ENCODE measurements around the gene SIGMAR1.

The SIGMAR1 gene

GRCh38 chr9:34585946-34586669 is 51.5 kb downstream of the SIGMAR1 start:
- H3K4me1 ChIP-seq (ENCODE audit: control insufficient read depth in 5 of 5, insufficient read depth in 5 of 5, low read length in 5 of 5), result peaks cover 4 to 71% (median 58%) of the 10 kb centered on the region in 5 donors
- no peak overlapping the region for H3K9ac ChIP-seq (ENCODE audit: low read length in 5 of 5)
- no peaks in the 10 kb centered on the region for H3K9me3 ChIP-seq (ENCODE audit: control insufficient read depth in 5 of 5, low read length in 5 of 5)
- no peak overlapping the region for H3K27ac ChIP-seq (ENCODE audit: low read depth, low read length)
- H3K36me3 ChIP-seq (ENCODE audit: control insufficient read depth in 5 of 5, insufficient read depth in 5 of 5, low read length in 5 of 5), result no peaks in the 10 kb centered on the region
- peaks cover 0 to 21% (median 19%) of the 10 kb centered on the region in 5 donors for H3K27me3 ChIP-seq (ENCODE audit: control insufficient read depth in 5 of 5, insufficient read depth in 4 of 5, low read length in 5 of 5)
- H3K4me3 ChIP-seq (ENCODE audit: low read depth in 1 of 5, low read length in 5 of 5), result no peak overlapping the region

- peaks cover 0 to 23% (median 19%) of the 10 kb centered on the region in 5 donors for H3K27me3 ChIP-seq (ENCODE audit: control insufficient read depth in 5 of 5, insufficient read depth in 4 of 5, low read length in 5 of 5)
- H3K9ac ChIP-seq (ENCODE audit: low read length in 5 of 5), result no peak overlapping the region
- no peaks in the 10 kb centered on the region for H3K9me3 ChIP-seq (ENCODE audit: control insufficient read depth in 5 of 5, low read length in 5 of 5)
- peaks cover 4 to 60% (median 46%) of the 10 kb centered on the region in 5 donors for H3K4me1 ChIP-seq (ENCODE audit: control insufficient read depth in 5 of 5, insufficient read depth in 5 of 5, low read length in 5 of 5)
- H3K4me3 ChIP-seq (ENCODE audit: low read depth in 1 of 5, low read length in 5 of 5), result no peak overlapping the region
- no peak overlapping the region for H3K27ac ChIP-seq (ENCODE audit: low read depth, low read length)
- H3K36me3 ChIP-seq (ENCODE audit: control insufficient read depth in 5 of 5, insufficient read depth in 5 of 5, low read length in 5 of 5), result peaks cover 0 to 5% (median 2%) of the 10 kb centered on the region in 5 donors
Observed at GRCh38 chr9:34584970-34585369, 52.6 kb downstream of the SIGMAR1 start.
